Activated CD4-positive, alpha-beta T cell treated with anti-CD3 and anti-CD28 coated beads for 24 hours (primary cell): Measurements from ENCODE around the gene QSOX2.

Experiments
- DNase-seq, 2 donors: peaks; one replicate each; pipeline ENCODE4 v3.0.0-alpha.2; 2020; ENCODE audit warnings: low read depth in 2 of 2

QSOX2 gene

GRCh38 chr9:136173648-136174290, 71.8 kb downstream of the QSOX2 start:
- DNase-seq = no peak

- DNase-seq = no peak
Measured at GRCh38 chr9:136172412-136173079, 73.1 kb downstream of the QSOX2 start.

- DNase-seq = no peak
Measured at GRCh38 chr9:136171801-136172411, 73.7 kb downstream of the QSOX2 start.

GRCh38 chr9:136171009-136171800, 74.4 kb downstream of the QSOX2 start:
- DNase-seq = no peak

GRCh38 chr9:136170006-136170901, 75.4 kb downstream of the QSOX2 start:
- DNase-seq = peak; percentile 33 to 55

- DNase-seq = no peak
Measured at GRCh38 chr9:136169495-136169894, 76.1 kb downstream of the QSOX2 start.

GRCh38 chr9:136163248-136163850, 82.3 kb downstream of the QSOX2 start:
- no peak for DNase-seq

- DNase-seq = no peak
Measured at GRCh38 chr9:136160995-136161610, 84.5 kb downstream of the QSOX2 start.

- DNase-seq = no peak
Measured at GRCh38 chr9:136160381-136160841, 85.2 kb downstream of the QSOX2 start.

GRCh38 chr9:136159851-136160250, 85.8 kb downstream of the QSOX2 start:
- no peak for DNase-seq

- no peak for DNase-seq
Measured at GRCh38 chr9:136157477-136158265, 87.9 kb downstream of the QSOX2 start.
